Esophagus muscularis mucosa (tissue), 4 donors: ENCODE measurements around the gene RAI1.

Source experiments
- CTCF ChIP-seq, 3 experiments: fragments of 200-600 bp in 2 of 3; fragments of 450-650 bp in 1 of 3; sonication (generic) in 2 of 3; IDR thresholded peaks; one replicate each; pipeline ENCODE4 v1.5.1; 2017 to 2019; ENCODE audit warnings: antibody characterized with exemption in 3 of 3, mild to moderate bottlenecking in 2 of 3, moderate library complexity in 1 of 3
- EP300 ChIP-seq: sonication (generic); formaldehyde crosslinking; IDR thresholded peaks from one replicate; pipeline ENCODE4 v1.6.1; 2017; ENCODE audit warnings: antibody characterized with exemption
- POLR2A ChIP-seq: fragments of 450-650 bp; IDR thresholded peaks from one replicate; pipeline ENCODE4 v1.6.1; 2017; ENCODE audit warnings: antibody characterized with exemption, moderate library complexity, mild to moderate bottlenecking, low read depth
- POLR2AphosphoS5 ChIP-seq, 2 donors: sonication (generic); formaldehyde crosslinking; IDR thresholded peaks; one replicate each; pipeline ENCODE4 v1.6.1; 2017; ENCODE audit warnings: antibody characterized with exemption in 2 of 2

GRCh38 chr17:17679243-17679642, 2.0 kb upstream of the RAI1 start:
- TF ChIP-seq CTCF (IDR thresholded peaks at IDR 0.05) (no peak), EP300 (no peak), POLR2A (no peak), POLR2AphosphoS5 (IDR thresholded peaks at IDR 0.05) (no peak)
